ENCODE results near the gene PAPPA2.

DNA sequence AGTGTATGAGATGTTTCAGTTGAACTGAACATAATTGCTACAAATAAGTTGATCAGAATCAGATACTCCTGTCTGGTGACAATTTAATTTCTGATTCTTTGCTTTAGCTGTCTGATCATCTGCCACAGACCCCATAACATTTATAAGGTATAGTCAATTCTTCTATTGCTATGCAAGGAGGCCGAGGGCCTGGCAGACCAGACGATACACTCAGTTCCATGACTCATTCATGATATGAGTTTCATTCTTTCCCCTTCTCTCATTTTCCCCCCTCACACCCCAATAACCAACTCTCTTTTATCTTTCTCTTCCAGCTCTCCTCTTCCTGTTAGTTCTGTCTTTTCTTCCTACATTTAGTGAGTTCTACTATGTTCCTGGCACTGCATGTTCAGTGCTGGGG lies 236.8 kb downstream of the PAPPA2 start:
- TF ChIP-seq CTCF (IDR thresholded peaks at IDR 0.05) (no peak), POLR2A (IDR thresholded peaks at IDR 0.05) (no peak), EP300 (IDR thresholded peaks at IDR 0.05) (no peak), POLR2AphosphoS5 (IDR thresholded peaks at IDR 0.05) (no peak)

All from sigmoid colon (tissue), 4 donors.